Caki2 (cell line): Measurements from ENCODE around the gene CCSER2. TPM values are rescaled to one million over a fixed set of nuclear protein-coding genes. Genes with fewer than 3 reads are reported as not detected.

Experiments used
- DNase-seq: peaks from one replicate; pipeline ENCODE4 v3.0.0-alpha.2; 2015; ENCODE audit warnings: low read depth
- in situ Hi-C: cut with HindIII; loops from 2 replicates; pipeline ENCODE4 v1.10.0; 2016; ENCODE audit warnings: low sequenced_read_pairs, low pct_unique_long_range_greater_than_20kb, mixed read lengths
- total RNA-seq: library from RNA; depleted of rRNA; stranded (reverse); fragments of >200 nt; shearing (Covaris generic); gene quantifications from 2 replicates; pipeline ENCODE4 v1.2.3, GENCODE V29; 2014; ENCODE audit warnings: low replicate concordance

The CCSER2 gene
- total RNA-seq, 1 experiment from 2014 or later: 9.5 TPM

DNA sequence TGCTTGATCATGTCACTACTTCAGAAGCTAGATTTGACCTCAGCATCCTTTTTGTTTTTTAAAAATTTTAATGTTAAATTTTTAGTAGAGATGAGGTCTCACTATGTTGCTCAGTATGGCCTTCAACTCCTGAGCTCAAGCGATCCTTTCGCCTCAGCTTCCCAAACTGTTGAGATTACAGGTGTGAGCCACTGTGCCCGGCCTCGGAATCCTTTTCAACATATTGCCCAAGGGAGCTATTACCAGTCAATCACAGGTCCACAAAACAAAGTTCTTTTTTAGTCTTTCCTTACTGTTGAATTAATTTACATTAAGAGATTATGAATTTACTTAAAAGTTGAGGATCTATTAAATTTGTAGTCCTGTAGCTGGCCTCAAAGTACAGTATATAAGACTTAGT is 37.7 kb downstream of the CCSER2 start:
- in situ Hi-C loops: no loop called here
- DNase-seq: no peak

DNA sequence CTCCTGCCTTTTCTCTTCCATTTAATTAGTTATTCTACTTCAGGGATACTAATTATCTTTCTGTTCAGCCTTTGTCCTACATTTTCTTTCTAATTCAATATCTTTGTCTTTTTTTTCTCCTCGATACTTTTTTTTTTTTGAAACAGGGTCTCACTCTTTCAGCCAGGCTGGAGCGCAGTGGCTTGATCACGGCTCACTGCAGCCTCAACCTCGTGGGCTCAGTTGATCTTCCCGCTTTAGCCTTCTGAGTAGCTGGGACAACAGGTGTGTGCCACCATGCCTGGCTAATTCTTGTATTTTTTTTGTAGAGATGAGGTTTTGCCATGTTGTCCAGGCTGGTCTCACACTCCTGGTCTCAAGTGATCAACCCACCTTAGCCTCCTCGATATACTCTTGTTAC is 38.9 kb downstream of the CCSER2 start:
- DNase-seq: no peak
- in situ Hi-C loops: no loop called here

DNA sequence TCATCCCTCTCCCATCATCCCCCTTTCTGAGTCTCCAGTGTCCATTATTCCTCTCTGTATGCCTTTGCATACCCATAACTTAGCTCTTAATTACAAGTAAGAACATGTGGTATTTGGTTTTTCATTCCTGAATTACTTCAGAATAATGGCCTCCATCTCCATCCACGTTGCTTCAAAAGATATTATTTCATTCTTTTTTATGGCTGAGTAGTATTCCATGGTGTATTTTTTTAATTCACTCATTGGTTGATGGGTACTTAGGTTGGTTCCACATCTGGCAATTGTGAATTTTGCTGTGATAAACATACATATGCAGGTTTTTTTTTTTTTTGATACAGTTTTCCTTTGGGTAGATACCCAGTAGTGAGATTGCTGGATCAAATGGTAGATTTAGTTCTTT is 40.4 kb downstream of the CCSER2 start:
- no peak for DNase-seq
- in situ Hi-C loops: no loop called here

DNA sequence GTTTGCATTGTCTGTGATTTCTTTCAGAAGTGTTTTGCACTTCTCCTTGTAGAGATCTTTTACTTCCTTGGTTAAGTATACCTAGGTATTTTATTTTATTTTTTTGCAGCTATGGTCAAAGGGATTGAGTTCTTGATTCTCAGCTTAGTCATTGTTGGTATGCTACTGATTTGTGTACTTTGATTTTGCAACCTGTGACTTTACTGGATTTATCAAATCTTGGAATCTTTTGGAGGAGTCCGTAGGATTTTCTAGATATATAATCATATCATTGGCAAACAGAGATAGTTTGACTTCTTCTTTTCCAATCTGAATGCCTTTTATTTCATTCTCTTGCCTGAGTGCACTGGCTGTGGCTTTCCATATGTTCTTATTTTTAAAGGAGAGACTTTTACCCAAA is 41.9 kb downstream of the CCSER2 start:
- no peak for DNase-seq
- in situ Hi-C loops: no loop called here

DNA sequence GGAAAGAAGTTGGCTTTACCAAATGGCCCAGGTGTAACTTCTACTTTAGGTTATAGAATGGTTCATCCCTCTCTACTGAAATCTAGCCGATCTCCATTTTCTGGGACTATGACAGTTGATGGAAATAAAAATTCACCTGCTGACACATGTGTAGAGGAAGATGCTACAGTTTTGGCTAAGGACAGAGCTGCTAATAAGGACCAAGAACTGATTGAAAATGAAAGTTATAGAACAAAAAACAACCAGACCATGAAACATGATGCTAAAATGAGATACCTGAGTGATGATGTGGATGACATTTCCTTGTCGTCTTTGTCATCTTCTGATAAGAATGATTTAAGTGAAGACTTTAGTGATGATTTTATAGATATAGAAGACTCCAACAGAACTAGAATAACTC is 43.6 kb downstream of the CCSER2 start:
- in situ Hi-C loops: no loop called here
- DNase-seq: no peak

DNA sequence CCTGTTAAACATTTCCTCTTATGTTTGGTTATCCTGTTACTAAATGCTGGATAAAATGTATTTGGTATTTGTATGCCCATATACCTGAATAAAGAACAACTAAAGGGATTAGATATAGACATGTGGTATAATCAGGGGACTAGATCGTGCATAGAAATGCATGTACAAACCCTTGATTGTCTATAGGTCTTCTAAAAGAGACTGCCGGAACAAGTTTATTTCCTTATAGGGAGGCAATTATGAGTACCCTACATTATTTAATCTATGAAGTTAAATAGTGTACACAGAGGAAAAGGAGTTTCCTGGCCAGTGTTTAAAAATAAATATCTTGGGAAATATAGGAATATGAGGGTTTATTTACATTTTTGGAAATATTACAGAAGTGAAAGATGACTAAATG is 44.6 kb downstream of the CCSER2 start:
- no peak for DNase-seq
- in situ Hi-C loops: no loop called here

DNA sequence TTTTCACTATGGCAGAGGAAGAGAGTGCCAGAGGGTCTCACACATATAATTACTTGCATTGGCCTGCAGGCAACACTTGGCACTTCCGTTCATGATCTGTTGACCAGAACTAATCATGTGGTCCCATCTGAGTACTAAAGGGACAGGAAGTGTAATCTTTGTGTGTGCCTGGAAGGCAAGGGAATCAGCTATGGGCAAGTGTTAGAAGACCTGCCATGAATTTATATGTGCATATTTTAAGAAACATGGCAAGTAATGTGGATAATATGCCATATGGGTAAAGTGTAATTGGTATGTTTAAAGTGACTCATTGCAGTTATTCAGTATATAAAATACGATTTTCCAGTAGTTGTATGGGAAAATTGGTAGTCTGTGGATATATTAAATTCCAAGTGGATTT is 46.1 kb downstream of the CCSER2 start:
- DNase-seq: no peak
- in situ Hi-C loops: no loop called here

DNA sequence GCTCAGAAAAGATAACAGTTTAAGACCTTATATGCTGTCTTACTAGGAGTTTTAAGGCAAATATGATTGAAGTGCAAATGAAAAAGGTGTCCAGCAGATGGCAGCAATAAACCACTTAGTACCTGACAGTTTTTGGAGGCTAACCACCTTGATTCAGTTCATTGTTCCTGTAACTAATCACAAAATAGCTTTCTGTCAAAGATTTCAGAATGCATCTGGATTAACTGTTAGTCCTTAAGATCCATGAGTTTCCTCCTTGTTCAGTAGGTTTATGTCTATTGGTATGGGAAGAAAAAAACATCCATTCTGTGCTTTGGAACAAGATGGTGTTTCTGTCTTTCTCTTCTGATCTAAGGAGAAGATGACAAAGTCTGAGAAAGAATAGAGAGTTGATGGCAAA is 46.6 kb downstream of the CCSER2 start:
- in situ Hi-C loops: no loop called here
- peak; percentile 36 for DNase-seq

DNA sequence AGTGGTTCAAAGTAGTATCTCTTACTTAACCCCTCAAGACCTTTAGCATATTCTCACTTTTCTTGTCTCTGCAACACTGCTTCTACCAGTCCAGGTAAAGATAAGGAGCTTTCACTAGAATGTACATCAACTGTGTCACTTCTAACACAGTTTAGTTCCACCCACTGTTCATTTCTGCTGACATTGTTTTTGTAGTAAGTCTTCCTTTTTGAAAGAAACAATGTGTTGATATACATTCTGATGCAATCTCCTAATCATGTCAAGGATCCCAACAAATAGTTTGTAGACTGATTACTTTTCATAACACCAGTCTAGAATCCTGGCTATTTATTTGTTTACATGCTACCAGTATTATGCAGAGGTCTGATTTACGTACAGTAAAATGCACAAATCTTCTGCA is 47.5 kb downstream of the CCSER2 start:
- in situ Hi-C loops: no loop called here
- no peak for DNase-seq

DNA sequence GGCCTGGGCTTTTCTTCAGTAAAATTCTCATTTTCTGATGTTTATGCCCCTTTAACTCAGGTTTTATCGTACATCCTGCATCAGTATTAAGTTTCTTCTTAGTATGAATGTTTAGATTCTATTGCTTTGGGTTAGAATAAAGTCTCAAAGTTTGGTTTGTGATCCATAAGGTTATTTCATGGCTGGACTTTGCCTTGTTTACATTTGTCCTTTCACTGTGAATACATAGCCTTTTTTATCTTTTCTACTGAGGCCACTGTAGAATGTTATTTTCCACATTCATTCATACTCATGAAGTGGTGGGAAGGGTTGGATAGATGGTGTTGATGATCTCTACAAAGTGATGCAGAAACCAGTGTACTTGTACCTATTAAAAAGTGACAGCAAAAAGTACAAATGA is 59.8 kb downstream of the CCSER2 start:
- in situ Hi-C loops: no loop called here
- no peak for DNase-seq

DNA sequence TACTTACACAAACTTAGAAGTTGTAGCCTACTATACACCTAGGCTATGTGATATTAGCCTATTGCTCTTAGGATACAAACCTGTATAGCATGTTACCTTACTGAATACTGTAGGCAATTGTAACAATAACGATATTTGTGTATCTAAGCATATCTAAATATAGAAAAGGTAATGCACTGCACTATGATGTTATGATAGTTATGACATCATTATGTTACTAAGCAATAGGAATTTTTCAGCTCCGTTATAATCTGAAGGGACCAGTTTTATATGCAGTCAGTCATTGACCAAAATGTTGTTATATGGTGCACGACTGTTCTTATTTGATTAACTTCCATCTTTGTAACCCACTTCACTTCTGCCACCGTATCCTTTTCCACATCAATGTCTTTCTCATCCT is 62.0 kb downstream of the CCSER2 start:
- no peak for DNase-seq
- in situ Hi-C loops: no loop called here

DNA sequence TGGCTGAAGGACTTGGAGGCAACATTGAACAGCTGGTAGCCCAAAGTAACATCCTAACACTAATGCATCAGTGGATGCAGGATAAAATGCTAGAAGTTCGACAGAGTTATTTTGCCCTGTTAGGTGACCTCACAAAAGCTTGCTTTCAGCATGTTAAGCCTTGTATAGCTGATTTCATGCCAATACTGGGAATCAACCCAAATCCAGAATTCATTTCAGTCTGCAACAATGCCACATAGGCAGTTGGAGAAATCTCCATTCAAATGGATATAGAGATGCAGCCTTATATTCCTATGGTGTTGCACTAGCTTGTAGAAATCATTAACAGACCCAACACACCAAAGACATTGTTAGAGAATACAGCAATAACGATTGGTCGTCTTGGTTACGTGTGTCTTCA is 62.9 kb downstream of the CCSER2 start:
- no peak for DNase-seq
- in situ Hi-C loops: no loop called here

DNA sequence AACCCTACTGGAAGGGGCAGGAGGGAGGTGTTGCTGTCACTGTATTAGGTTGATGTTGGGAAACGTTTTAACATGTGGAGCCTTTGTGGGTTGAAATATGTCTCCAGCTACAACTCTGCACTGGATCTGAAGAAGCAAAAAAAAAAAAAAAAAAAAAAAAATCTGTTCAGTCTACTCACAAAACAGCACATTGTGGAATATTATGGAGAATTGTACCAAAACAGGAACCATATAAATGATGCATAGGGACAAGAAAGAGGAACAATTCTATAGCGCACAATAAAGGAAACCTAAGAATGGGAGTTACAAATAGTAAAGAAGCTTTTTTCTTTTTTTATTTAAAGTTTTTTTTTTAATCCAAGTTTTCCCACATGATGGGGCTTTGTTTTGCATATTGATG is 63.8 kb downstream of the CCSER2 start:
- in situ Hi-C loops: no loop called here
- DNase-seq: no peak

DNA sequence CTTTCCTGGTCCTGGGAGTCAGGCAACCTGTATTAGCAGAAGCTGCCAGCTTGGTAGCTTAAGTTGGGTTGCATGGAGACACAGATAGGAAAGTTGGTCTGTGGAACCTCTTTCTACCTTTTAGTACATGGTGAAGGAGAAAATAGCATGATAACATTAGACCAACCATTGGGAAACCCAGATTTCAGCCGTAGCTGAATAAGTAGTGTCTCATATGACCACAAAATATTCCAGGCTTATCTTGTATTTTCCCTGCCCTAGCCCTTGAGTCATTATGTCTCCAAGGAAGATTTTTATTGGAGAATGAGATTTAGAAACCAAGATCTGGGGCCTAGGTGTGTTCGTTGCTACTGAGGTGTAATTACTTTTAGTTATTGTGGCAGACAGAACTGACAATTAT is 67.2 kb downstream of the CCSER2 start:
- in situ Hi-C loops: no loop called here

DNA sequence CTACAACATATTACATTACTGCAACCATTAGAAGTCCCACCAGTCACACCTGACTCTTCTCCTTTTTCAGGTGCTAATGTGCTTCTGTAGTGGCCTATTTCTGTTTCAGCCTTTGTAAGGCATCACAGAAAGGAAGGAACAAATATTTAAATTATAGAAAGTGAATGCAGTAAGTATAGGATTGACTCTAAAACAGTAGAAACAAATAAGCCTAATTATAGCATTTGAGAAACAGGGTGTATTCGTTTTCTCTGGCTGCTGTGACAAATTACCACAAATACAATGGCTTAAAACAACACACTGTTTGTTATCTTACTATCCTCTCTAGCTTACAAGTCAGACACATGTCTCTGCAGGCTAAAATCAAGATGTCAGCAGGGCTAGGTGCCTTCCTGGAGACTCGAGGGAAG is 69.4 kb downstream of the CCSER2 start:
- DNase-seq: no peak
- in situ Hi-C loops: no loop called here

More for the DNA sequence above, 67.2 kb downstream of the CCSER2 start:
- DNase-seq: no peak

DNA sequence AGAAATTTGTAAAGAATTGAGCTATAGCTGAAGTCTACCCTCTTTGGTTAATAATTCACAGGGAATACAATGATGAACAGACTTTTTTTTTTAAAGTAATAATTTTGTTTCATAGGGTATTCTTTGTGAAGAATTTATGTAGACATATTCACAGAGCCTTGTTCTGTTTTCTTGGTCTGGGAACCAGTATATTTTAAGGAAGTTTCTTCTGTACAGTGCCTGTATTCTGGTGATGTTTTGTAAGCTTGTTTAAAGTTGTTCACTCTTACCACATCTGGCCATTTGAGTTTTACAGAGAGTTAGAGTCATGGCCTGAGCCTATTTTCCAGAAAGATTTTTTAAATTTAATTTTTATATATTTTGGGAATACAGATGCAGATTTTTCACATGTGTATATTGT is 70.3 kb downstream of the CCSER2 start:
- in situ Hi-C loops: no loop called here
- DNase-seq: no peak

DNA sequence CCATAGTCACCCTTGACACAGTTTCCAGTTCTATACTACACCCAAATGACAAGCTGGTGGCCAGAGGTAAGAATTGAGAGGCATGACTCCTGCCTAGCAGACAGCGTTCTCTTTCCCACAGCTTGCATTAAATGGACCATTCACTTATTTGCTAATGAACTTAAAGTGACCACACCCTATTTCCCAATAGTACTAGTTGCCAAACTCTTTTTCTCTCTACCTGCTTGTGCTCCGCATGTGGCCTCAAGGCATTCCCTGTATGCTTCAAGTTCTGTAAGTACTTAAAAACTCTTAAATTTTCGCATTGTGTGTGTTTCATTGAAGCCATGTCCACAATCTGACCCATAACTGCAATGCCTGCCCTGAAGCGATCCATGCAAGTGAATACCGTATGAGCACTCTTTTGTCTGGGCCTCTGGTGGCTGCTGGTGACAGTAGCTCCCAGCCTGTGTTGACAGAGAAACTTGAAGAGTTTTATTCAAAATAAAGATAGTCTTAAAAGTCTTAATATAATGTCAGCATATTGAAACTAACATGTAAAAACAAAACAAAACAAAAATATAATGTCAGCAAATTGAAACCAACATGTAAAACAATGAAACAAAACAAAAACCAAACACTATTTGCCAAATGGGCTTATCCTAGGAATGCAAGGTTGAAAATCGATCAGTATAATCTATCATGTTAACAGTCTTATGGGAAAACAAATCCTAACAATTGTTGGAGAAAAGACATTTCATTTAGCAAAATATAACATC is 73.6 kb downstream of the CCSER2 start:
- in situ Hi-C loops: no loop called here
- DNase-seq: no peak

DNA sequence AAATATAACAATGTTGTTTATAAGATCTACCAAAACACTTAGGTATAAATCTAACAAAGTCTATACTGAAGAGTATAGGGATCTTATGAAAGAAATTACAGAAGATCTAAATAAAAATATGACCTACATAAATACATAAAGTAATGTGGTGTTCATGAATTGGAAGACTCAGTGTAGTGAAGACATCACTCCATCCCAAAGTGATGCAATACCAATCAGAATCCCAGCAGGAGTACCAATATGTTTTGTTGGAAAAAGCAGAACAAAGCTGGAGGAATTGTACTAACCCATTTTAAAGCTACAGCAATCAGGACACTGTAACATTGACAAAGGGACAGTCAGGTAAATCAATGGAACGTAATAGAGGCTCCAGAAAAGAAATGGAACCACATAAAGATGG is 76.4 kb downstream of the CCSER2 start:
- in situ Hi-C loops: no loop called here
- DNase-seq: no peak

DNA sequence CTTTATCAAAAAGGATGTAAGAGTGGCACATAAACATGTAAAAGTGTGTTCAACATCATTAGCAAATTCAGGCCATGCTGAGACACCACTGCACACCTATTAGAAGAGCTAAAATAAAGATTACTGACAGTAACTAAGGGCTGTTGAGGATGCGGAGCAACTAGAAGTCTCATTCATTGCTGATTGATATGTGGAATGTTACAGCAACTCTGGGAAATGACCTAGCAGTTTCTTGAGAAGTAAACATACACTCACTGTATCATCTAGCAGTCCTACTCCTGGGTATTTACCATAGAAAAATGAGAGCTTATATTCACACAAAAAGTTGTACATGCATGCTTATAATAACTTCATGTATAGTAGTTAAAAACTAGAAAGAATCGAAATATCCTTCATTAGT is 77.3 kb downstream of the CCSER2 start:
- in situ Hi-C loops: no loop called here
- DNase-seq: no peak

DNA sequence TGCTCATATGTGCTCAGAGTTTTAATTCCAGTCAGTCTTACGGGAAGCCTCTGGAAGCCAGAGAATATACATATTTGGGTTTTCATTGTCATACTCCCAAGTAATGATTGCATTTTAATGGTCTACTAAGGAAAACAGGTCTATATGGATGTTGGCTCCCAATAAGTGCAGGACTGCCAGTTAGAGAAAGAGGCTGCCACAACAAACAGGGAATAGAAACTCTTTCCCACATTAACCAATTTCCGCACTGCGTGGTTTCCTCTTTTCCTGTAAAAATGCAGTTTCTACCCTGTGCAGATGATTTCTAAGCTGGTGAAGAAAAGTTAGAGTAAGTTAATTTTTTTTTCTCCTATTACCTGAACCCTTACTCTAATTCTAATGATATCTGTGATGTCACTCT is 78.2 kb downstream of the CCSER2 start:
- in situ Hi-C loops: no loop called here
- no peak for DNase-seq
